HG02678 (cell line): ENCODE data around the gene CCSER1.
"Not testable (repeated sequence)": the region's sequence is repeated elsewhere in the genome, so short reads cannot be mapped to it uniquely, and the experiment has no call there.

Experiments used
- ATAC-seq: cut with Tn5 transposase; IDR thresholded peaks from one replicate; pipeline ENCODE4 v1.9.1; 2021; ENCODE audit warnings: mild to moderate bottlenecking, moderate library complexity; ENCODE audit not compliant: unreplicated experiment

The CCSER1 gene

DNA sequence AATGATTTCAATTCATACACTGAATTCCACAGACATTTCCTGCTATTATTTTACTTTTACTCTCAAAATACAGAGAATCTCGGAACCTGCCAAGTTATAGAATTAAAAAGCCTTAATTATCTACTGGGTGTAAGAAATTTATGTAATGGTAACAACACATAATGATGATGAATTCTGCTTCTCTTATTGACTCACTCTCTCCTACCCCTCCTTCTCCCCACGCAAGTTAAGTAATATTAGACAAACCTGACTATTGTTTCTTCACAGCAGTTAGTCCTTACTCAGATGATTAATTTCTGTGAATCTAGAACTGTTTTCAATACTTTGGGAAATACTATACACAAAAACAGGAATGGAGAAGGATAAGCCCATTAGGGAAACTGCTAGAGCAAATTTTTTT is 762.0 kb downstream of the CCSER1 start:
- ATAC-seq = no peak

DNA sequence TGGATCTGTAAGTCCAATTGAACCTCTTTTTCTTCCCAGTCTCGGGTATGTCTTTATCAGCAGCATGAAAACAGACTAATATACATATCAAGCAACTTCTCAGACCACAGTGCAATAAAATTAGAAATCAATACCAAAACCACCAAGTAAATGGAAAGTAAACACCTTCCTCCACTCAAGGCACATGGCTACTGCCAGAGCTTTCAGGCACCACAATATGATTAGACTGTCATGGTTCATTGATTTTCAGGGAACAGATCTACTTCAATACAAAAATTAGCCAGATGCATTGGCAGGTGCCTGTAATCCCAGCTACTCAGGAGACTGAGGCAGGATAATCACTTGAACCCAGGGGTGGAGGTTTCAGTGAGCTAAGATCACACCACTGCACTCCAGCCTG is 776.2 kb downstream of the CCSER1 start:
- not testable (repeated sequence) for ATAC-seq

DNA sequence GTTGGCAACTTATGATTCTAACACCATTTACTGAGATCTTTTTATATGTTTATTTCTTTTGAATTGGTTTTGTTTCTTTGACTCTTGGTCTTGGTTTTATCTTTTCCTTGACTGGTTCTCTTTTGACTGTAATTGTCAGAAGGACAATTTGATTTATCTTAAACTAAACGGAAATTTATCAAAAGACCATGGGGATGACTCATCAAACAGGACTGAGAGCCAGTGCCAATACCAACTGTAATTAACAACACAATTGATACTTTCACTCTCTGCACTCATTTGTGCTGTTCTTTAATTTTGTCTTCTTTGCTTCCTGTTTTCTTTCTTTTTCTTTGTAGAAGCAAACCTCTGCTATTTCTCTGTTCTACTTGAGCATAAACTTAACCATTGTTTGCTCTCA is 776.8 kb downstream of the CCSER1 start:
- no peak for ATAC-seq

DNA sequence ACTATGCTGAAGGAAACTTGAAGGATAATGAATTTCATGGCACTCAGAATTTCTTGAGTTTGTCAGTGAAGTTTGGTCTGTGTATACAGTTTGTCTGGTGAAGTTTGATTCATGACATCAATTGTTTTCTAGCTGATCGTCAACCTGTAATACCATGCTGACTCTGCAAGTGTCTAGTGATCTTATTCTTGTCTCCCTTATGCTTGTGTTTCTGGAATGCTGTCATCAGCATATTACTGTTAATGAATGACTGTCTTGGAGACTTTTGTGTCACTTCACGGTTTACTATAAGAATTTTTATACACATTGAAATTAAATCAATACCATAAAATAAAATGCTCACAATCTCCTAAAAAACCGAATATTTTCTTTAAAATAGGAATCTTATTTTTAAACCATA is 779.0 kb downstream of the CCSER1 start:
- no peak for ATAC-seq

DNA sequence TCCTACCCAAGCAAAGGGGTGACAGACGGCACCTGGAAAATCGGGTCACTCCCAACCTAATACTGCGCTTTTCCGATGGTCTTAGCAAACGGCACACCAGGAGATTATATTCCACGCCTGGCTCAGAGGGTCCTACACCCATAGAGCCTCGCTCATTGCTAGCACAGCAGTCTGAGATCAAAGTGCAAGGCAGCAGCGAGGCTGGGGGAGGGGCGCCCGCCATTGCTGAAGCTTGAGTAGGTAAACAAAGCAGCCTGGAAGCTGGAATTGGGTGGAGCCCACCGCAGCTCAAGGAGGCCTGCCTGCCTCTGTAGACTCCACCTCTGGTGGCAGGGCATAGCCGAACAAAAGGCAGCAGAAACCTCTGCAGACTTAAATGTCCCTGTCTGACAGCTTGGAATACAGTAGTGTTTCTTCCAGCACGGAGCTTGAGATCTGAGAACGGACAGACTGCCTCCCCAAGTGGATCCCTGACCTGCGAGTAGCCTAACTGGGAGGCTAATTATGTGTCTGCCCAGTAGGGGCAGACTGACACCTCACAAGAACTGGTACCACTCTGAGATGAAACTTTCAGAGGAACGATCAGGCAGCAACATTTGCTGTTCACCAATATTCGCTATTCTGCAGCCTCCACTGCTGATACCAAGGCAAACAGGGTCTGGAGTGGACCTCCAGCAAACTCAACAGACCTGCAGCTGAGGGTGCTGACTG is 784.7 kb downstream of the CCSER1 start:
- ATAC-seq = not testable (repeated sequence)

DNA sequence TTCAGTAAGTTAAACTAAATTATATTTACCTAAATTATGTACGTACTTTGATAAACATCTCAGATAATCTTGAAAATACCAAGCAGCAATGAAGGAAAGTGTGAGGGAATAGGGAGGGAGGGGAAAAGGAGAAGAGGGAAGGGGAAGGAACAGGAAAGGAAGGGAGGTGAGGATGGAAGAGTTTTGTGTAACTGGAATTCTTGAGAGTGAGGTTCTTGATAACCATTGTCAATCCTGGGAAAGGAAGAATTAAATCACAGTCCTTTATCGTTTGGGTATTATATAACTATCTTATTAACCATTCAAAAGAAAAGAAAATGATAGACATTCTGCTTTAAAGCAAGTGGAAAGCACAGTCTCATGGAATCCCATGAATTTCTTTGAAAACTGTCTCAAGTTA is 795.0 kb downstream of the CCSER1 start:
- no peak for ATAC-seq

DNA sequence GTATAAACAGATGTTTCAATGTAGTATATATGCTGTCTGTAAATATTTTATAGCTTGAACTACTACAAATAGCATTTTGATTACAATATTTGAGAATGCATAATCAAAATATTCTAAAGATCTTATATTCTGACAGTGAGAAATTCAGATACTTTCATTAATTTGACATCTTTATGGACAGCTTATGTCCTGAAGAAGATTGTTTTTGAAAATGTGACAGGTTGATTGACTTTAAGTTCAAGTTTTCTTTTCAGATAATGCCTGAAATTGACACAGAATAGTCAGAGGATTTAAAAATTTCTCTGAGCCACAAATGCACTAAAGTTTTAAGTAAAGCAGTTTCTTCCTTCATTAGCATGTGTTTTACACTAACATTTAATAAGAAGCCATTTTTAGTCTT is 799.8 kb downstream of the CCSER1 start:
- no peak for ATAC-seq

DNA sequence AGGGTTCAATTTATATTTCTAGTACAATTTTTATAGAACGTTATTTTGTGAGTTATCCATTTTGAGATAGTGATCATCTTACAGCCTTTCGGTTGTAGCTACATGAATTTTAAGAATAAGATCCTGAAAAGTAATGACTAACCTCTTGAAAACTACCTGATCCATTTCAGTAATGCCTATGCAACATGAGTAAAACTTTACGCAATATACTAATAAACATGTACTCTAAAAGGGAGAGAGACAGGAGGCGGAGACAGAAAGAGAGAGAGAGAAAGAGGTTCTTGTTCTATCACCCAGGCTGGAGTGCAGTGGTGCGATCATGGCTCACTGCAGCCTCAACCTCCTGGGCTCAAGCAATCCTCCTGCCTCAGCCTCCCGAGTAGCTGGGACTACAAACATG is 816.1 kb downstream of the CCSER1 start:
- ATAC-seq = no peak

DNA sequence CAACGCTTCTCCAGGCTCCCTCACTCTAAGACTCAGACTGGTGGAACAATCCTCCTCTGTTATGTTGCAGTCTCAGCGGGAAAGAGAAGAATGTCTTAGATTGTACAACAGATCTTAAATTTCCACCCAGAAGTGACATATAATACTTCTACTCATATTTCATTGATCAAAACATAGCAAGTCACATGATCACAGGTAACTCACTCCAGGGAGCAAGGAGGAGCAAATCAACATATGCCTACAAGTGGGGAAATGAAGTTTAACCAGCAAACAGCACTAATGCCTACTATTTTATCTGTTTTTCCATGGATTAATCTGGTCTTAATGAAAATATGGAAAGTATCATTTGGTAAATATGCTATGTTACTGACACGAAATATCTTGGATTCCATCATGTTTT is 819.8 kb downstream of the CCSER1 start:
- no peak for ATAC-seq

DNA sequence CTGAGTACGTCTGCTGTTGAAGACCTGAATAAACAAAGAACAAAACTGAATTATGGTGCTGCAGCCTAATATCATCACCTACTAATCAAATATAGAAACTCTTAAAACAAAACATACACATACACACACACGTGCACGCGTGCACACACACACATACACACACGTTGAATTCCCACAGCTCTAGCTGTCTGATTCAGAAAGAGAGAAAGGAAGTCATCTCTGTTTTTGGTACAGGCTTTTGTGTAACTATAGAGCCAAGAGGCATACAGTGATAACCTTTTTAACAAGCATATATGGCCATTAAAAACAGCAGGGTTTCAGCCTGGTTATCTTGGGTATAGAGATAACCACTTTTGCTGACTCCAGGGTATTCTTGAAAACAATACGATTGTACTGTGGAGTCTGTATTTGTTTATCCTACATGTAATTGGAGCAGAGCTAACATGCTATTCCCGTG is 823.2 kb downstream of the CCSER1 start:
- no peak for ATAC-seq

DNA sequence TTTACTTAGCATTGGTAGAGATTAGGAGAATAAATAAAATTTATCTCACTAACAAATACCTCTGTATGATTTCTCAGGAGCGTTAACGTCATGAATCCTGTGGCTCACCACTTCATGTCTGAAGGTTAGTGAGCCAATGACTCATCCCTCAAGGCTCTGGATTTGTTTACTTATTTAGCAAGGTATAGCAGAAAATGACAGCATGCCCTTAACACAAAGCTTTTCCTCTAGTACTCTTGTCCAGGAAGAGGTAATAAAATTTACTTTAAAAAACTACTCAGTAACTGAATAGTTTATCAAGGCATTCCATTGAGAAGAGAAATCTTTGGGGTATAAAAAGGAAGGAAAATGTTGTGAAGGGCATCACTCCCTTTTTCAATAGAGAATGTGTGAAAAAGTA is 823.8 kb downstream of the CCSER1 start:
- no peak for ATAC-seq

DNA sequence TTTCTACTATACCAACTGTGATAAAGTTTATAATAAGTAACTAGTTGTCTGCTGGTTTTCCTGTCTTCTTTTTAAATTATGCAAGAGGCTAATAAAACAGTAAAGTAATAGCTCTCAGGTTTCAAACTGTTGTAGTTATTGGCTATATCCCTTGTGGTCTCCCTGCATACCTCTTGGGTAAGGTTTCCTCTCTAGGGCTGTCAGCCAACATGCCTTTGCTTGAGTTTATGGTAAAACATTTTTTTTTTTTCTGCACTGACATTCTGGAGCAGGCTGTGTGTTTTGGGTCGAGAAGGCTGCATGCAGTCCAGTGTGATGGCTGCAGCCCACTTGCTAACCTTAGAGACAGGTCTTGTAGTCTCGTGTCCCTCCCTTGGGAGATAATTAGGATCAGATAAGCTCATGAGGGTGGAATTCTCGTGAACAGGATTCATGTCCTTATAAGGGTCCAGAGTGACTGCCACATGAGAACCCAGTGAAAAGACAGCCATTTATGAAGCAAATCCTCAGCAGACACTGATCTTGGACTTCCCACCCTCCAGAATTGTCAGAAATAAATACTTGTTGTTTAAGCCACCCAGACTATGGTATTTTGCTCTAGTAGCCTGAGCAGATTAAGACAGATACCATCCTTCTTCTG is 831.2 kb downstream of the CCSER1 start:
- no peak for ATAC-seq

DNA sequence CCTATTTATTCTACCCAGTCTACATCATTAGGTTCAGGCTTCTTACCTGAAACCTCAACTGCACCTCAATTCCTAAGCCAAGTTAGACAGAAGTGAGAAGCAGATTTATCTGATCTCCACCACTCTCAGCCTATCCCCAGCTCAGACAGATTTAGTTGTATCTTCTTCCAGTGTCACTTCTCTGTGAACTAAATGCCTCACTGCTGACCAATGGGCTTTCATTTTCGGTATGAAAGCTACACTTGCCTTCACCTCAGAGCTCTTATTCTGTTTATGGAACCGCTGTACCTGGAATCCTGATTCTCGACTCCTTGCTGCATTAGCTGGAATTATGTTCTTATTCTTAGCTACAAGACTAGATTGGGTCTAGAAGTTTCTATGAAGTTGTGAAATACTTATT is 833.2 kb downstream of the CCSER1 start:
- ATAC-seq = no peak

DNA sequence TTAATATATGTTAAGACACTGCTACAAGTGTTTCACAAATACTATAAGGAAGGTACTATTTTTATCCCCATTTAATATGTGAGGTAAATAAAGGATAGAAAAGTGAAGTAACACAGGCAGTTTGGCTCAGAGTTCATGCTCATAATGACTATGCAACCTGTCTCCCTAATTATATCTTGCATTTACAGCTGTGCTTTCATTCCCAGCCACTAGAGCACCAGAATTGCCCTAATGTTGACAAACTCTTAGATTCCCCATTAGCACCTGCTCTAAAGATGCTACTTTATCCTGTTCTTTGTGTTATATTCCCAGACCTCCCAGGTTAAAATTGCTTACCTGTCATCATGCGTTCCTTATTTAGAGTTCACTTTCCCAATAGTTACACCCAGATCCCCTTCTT is 833.6 kb downstream of the CCSER1 start:
- ATAC-seq = no peak

DNA sequence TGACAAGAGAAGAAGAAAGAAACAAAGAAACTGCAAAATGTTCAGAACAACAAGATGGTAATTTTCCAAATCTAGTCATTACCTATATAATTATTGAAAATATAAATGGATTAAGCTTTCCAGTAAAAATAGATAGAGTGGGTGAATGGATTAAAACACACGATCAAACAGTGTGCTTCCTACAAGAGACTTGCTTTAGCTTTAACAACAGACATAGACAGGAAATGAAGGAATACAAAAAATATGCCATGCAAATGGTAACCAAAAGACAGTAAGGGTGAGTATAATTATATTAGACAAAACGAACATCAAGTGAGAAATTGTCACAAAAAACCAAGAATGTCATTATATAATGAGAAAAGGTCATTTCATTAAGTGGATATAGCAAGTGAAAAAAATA is 842.8 kb downstream of the CCSER1 start:
- no peak for ATAC-seq

DNA sequence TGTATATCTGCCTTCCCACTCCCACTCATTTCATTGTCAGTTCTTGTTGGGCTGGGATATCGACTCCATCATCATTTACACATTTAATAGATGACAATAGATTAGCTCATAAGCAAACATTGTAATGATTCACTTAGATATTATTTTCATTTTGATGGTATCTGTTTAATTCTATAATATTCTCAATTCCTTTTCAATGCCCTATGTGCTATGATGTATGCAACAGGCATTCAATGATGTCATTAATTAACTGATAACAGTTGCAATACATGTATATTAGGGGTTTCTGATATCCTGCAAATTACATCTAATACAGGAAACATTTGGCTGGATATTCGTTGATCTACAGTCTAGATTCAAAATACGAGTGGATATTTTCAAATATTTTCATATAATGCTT is 850.5 kb downstream of the CCSER1 start:
- ATAC-seq = no peak

DNA sequence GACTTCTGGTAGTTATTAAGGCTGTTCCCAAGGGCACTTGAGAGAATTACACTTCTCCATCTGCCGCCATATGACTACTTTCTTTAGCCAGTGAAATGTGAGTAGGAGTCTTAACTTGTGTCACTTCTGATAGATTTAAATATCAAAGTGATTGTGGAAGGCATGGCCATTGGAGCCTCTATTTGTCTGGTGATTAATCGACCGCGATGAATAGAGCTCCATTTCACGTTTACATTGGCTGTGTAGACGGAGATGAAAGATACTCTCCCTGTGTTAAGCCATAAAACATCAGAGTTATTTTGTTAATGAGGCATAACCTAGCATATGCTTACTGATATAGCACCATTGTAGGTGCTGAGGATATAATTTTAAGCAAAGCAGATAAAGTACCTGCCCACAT is 852.4 kb downstream of the CCSER1 start:
- ATAC-seq = no peak

DNA sequence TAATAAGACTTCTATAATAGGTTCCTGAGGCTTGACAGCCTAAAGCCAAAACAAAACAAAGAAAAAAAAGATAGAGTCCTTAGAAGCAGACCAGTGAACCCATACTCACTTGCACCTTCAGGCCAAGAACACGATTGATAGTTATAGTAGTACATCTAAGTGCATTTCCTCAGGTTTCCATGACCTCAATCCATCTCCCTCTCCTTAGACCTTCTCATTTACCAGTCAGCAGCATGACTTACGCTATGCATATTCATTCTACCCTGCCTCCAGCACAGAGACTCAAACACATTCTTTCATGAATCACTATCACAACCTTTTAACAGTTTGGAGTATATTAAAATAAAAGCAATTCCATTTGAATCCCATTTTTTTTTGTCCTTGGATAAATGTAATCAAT is 855.6 kb downstream of the CCSER1 start:
- ATAC-seq = no peak

DNA sequence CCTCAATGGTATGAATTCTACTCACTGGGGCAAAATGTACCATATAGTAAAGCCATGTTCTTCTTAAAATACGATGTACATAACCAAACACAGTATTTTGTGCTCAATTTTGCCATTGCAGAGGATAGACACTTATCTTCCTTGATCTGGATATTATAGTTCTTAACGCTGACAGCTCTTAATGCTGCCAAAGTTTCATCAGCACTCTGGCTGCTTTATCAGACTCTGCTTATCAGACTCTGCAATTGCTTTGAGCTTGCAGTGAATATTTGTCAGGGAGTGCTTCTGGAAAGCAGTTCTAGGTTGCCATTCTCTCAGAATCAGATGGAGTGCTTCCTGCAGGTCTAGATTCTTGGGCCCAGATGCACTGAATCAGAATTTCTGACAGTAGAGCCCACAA is 863.1 kb downstream of the CCSER1 start:
- no peak for ATAC-seq

DNA sequence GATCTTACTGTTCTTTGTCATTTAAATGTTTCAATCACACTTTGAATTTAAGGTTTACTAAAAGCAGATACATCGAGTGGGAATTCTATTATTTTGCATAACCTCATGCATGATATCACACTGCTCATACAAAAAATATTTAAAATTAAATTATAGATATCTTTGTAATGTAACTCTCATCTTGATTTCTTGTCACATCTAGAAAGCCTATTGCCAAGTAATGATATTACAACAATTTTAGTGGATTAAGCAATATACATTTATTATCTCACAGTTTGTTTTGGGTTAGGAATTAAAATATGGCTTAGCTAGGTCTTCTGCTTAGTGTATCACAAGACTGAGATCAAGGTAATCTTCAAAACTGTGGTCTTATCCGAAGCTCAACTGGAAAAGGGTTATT is 865.0 kb downstream of the CCSER1 start:
- ATAC-seq = no peak

DNA sequence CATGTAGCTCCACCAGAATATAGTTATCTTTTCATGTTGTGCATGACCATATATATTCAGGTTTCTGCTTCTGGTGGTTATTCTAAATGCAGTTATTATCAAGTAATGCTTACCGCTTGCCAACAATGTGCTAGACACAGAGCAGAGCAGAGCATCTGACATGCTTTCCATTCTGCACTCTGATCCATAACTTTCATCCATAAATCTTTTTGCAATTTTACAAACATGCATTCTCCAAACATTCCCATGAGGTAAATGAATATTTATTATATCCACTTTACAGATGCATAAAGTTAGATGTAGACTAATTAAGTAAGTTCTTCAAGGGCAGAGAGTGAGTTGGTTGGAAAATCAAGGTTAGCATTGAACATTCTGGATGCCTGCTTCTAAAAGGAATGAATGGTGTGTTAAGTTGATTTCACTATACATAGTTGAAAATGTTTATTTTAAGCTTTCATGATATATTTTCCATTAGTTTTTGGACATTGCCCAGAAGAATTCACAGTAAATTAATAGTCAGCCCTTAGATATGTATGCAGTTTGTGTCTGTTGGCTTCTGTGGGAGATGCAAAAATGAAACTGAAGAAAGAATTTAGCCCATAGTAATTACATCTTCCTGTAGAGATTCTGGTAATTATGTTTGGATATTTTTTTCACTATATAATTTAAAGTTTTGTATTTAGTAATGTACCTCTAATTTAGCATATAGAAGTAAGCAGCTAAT is 867.8 kb downstream of the CCSER1 start:
- ATAC-seq = no peak

DNA sequence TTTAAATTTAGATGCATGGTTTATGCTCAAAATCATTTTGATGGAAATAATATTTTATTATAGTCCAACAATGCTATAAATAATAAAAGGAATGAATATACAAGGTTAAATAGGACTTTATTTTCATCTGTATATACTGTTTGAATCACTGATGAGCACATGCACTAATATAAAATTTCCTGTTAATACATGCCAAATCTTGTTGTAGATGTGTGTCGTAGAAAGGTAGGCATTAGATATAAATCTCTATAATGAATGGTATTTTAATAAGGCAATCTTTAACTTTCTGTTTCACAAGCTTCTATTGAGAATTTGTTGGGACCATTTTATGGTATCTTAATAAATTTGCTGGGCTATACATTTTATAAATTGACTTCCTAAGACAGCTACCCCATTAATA is 868.8 kb downstream of the CCSER1 start:
- ATAC-seq = no peak
